ENCODE results near the gene PHOSPHO1. TPM values are rescaled to one million over a fixed set of nuclear protein-coding genes. Genes with fewer than 3 reads are reported as not detected.

The PHOSPHO1 gene
- total RNA-seq, 1 experiment from 2014 or later = not detected

GRCh38 chr17:49244839-49245238, 14.3 kb upstream of the PHOSPHO1 start:
- no peak for DNase-seq (ENCODE audit: low read depth)

- DNase-seq (ENCODE audit: low read depth) = no peak
These were observed 12.2 kb upstream of the PHOSPHO1 start for GRCh38 chr17:49242813-49243212.

- no peak for DNase-seq (ENCODE audit: low read depth)
These were observed 11.3 kb upstream of the PHOSPHO1 start for GRCh38 chr17:49241692-49242397.

GRCh38 chr17:49241040-49241439, 10.5 kb upstream of the PHOSPHO1 start:
- no peak for DNase-seq (ENCODE audit: low read depth)

GRCh38 chr17:49240619-49241018, 10.0 kb upstream of the PHOSPHO1 start:
- no peak for DNase-seq (ENCODE audit: low read depth)

GRCh38 chr17:49239963-49240362, 9.4 kb upstream of the PHOSPHO1 start:
- no peak for DNase-seq (ENCODE audit: low read depth)

- no peak for DNase-seq (ENCODE audit: low read depth)
These were observed 5.3 kb upstream of the PHOSPHO1 start for GRCh38 chr17:49235896-49236295.

GRCh38 chr17:49234509-49235080, 4.0 kb upstream of the PHOSPHO1 start:
- DNase-seq (ENCODE audit: low read depth) = no peak

GRCh38 chr17:49231563-49231894, 942 bp upstream of the PHOSPHO1 start:
- no peak for DNase-seq (ENCODE audit: low read depth)

- DNase-seq (ENCODE audit: low read depth) = no peak
These were observed 584 bp downstream of the PHOSPHO1 start for GRCh38 chr17:49229805-49230600.

- DNase-seq (ENCODE audit: low read depth) = no peak
These were observed 1.3 kb downstream of the PHOSPHO1 start for GRCh38 chr17:49229076-49229804.

GRCh38 chr17:49227436-49228261, 2.9 kb downstream of the PHOSPHO1 start:
- DNase-seq (ENCODE audit: low read depth) = peak; percentile 66

- no peak for DNase-seq (ENCODE audit: low read depth)
These were observed 3.7 kb downstream of the PHOSPHO1 start for GRCh38 chr17:49226771-49227435.

GRCh38 chr17:49225554-49226236, 4.9 kb downstream of the PHOSPHO1 start:
- DNase-seq (ENCODE audit: low read depth) = no peak

GRCh38 chr17:49224997-49225337, 5.6 kb downstream of the PHOSPHO1 start:
- DNase-seq (ENCODE audit: low read depth) = no peak

GRCh38 chr17:49224198-49224996, 6.2 kb downstream of the PHOSPHO1 start:
- DNase-seq (ENCODE audit: low read depth) = no peak

GRCh38 chr17:49223517-49224197, 6.9 kb downstream of the PHOSPHO1 start:
- DNase-seq (ENCODE audit: low read depth) = no peak

GRCh38 chr17:49223168-49223516, 7.4 kb downstream of the PHOSPHO1 start:
- DNase-seq (ENCODE audit: low read depth) = no peak

- no peak for DNase-seq (ENCODE audit: low read depth)
These were observed 10.6 kb downstream of the PHOSPHO1 start for GRCh38 chr17:49219987-49220386.
